GM12878 (cell line): ENCODE data around the gene ARHGEF18. TPM values are rescaled to one million over a fixed set of nuclear protein-coding genes. Genes with fewer than 3 reads are reported as not detected.

Experiments
- BACH1 ChIP-seq: fragments of 450-650 bp; IDR thresholded peaks from 2 replicates; pipeline ENCODE4 v1.6.1; 2017; ENCODE audit warnings: mild to moderate bottlenecking, borderline replicate concordance
- BCL3 ChIP-seq: IDR thresholded peaks from 2 replicates; pipeline ENCODE4 v1.6.1; 2011; ENCODE audit warnings: borderline replicate concordance, low read depth, mild to moderate bottlenecking, moderate library complexity, low read length; ENCODE audit not compliant: insufficient read depth, poor library complexity, severe bottlenecking
- CEBPB ChIP-seq, 2 experiments: fragments of 150-350 bp in 1 of 2; IDR thresholded peaks; 2 replicates each; pipeline ENCODE4 v1.6.1; 2012 to 2014; ENCODE audit warnings: low read depth in 2 of 2, low read length in 2 of 2, borderline replicate concordance in 1 of 2, inconsistent platforms in 1 of 2
- CHD1 ChIP-seq: IDR thresholded peaks from 2 replicates; pipeline ENCODE4 v1.6.1; 2012; ENCODE audit warnings: low read depth, low read length, improper control_type of control experiment
- CHD4 ChIP-seq: fragments of 200-600 bp; sonication (generic); IDR thresholded peaks from 2 replicates; pipeline ENCODE4 v1.6.1; 2016; ENCODE audit warnings: mild to moderate bottlenecking
- E2F4 ChIP-seq: IDR thresholded peaks from 2 replicates; pipeline ENCODE4 v1.6.1; 2012; ENCODE audit warnings: low read depth, low read length, improper control_type of control experiment
- ETV6 ChIP-seq, 2 experiments: fragments of 450-650 bp in 1 of 2; IDR thresholded peaks in 1 of 2; conservative IDR thresholded peaks in 1 of 2; 2 replicates each; pipeline ENCODE4 v1.6.1; 2014; ENCODE audit warnings: antibody characterized with exemption in 1 of 2, borderline replicate concordance in 1 of 2, low read depth in 1 of 2, mild to moderate bottlenecking in 1 of 2, moderate library complexity in 1 of 2
- FOS ChIP-seq: IDR thresholded peaks from 3 replicates; pipeline ENCODE4 v1.6.1; 2011; ENCODE audit warnings: borderline replicate concordance; ENCODE audit not compliant: insufficient read length; ENCODE audit errors: extremely low read depth
- HDGF ChIP-seq: fragments of 450-650 bp; IDR thresholded peaks from 2 replicates; pipeline ENCODE4 v1.6.1; 2016; ENCODE audit warnings: antibody characterized with exemption
- IKZF1 ChIP-seq: fragments of 450-650 bp; conservative IDR thresholded peaks from 2 replicates; pipeline ENCODE4 v1.6.1; 2017; ENCODE audit warnings: antibody characterized with exemption, mild to moderate bottlenecking
- MAX ChIP-seq: IDR thresholded peaks from 2 replicates; pipeline ENCODE4 v1.6.1; 2012; ENCODE audit warnings: low read depth, low read length, improper control_type of control experiment
- MYB ChIP-seq: fragments of 150-350 bp; IDR thresholded peaks from 2 replicates; pipeline ENCODE4 v1.6.1; 2014; ENCODE audit warnings: mild to moderate bottlenecking, low read depth, low read length, borderline replicate concordance
- NBN ChIP-seq: fragments of 450-650 bp; IDR thresholded peaks from 2 replicates; pipeline ENCODE4 v1.6.1; 2016
- NRF1 ChIP-seq: conservative IDR thresholded peaks from 2 replicates; pipeline ENCODE4 v1.6.1; 2011; ENCODE audit warnings: mild to moderate bottlenecking, low read depth, low read length, improper control_type of control experiment
- PAX8 ChIP-seq: fragments of 450-650 bp; IDR thresholded peaks from 2 replicates; pipeline ENCODE4 v1.6.1; 2017; ENCODE audit warnings: mild to moderate bottlenecking, moderate library complexity
- SRF ChIP-seq, 2 experiments: IDR thresholded peaks; 2 replicates each; pipeline ENCODE4 v1.6.1; 2011; ENCODE audit warnings: low read depth in 2 of 2, low read length in 2 of 2, mild to moderate bottlenecking in 1 of 2, moderate library complexity in 1 of 2
- TCF12 ChIP-seq: IDR thresholded peaks from 2 replicates; pipeline ENCODE4 v1.6.1; 2011; ENCODE audit warnings: low read depth, mild to moderate bottlenecking, low read length
- YY1 ChIP-seq: IDR thresholded peaks from 2 replicates; pipeline ENCODE4 v1.6.1; 2011; ENCODE audit warnings: low read depth, mild to moderate bottlenecking, low read length
- ZBTB40 ChIP-seq: fragments of 450-650 bp; IDR thresholded peaks from 2 replicates; pipeline ENCODE4 v1.6.1; 2016; ENCODE audit warnings: mild to moderate bottlenecking, moderate library complexity, borderline replicate concordance
- ZNF274 ChIP-seq: IDR thresholded peaks from one replicate; pipeline ENCODE4 v1.8.0; 2011; ENCODE audit not compliant: insufficient read length, insufficient read depth
- ZNF687 ChIP-seq: fragments of 450-650 bp; IDR thresholded peaks from 2 replicates; pipeline ENCODE4 v1.6.1; 2017; ENCODE audit warnings: mild to moderate bottlenecking, moderate library complexity
- polyA plus RNA-seq, 11 experiments: library from polyadenylated mRNA; depleted of rRNA in 4 of 11; unstranded in 6 of 11; stranded (reverse) in 5 of 11; fragments of >200 nt; fragmentation: Nextera tagmentation in 4 of 11; fragmentation: Illumina TruSeq in 1 of 11; extraction: Ambion mirVana in 4 of 11; extraction: Trizol in 1 of 11; gene quantifications; 1 replicate in 1 of 11; 2 replicates in 10 of 11; pipeline versions ENCODE4 v1.2.1 to v1.2.3, GENCODE V29; 2011 to 2016; ENCODE audit warnings: inconsistent platforms in 2 of 11, missing spikeins in 2 of 11, low read depth in 1 of 11
- total RNA-seq, 4 experiments: library from RNA; depleted of rRNA in 3 of 4; stranded (reverse); fragments of >200 nt in 3 of 4; fragmentation: Illumina TruSeq in 1 of 4; extraction: Trizol in 1 of 4; gene quantifications; 2 replicates each; pipeline versions ENCODE4 v1.2.1 to v1.2.3, GENCODE V29; 2013 to 2021

ARHGEF18 gene
- total and polyA plus RNA-seq, 10 of the 15 experiments (the other 5 are each of a cell fraction or from before 2014, with no cell fraction given), result 0.31 to 32.3 (median 13.4) TPM

- no peak for TF ChIP-seq ZBTB40
- no peak for TF ChIP-seq MYB
- peak; percentile 43 for TF ChIP-seq IKZF1
- TF ChIP-seq ZNF274, result no peak
- TF ChIP-seq CEBPB (IDR thresholded peaks at IDR 0.05; ENCODE audit: borderline replicate concordance in 1 of 2, low read depth in 2 of 2, low read length in 2 of 2), result no peak
- no peak for TF ChIP-seq ZNF687
- TF ChIP-seq SRF (IDR thresholded peaks at IDR 0.05; ENCODE audit: low read depth in 2 of 2, low read length in 2 of 2), result no peak
- TF ChIP-seq PAX8, result no peak
- TF ChIP-seq HDGF, result no peak; the same call in 1 of the 2 replicates
- TF ChIP-seq BACH1, result no peak
- no peak for TF ChIP-seq NRF1
- no peak for TF ChIP-seq MAX
- peak; percentile 3 for TF ChIP-seq BCL3
- TF ChIP-seq ETV6 (conservative IDR thresholded peaks at IDR 0.05 in 1 of 2, IDR thresholded peaks at IDR 0.05 in 1 of 2; ENCODE audit: borderline replicate concordance in 1 of 2, low read depth in 1 of 2), result no peak; a peak in 1 of 4 replicates
- TF ChIP-seq TCF12, result no peak
- 0 out of 2 replicates have a peak, but pooled peaks have one; percentile 5 for TF ChIP-seq YY1
- 0 out of 2 replicates have a peak, but pooled peaks have one; percentile 55 for TF ChIP-seq CHD4
- TF ChIP-seq FOS, result no peak
- no peak for TF ChIP-seq E2F4
- no peak for TF ChIP-seq CHD1
- no peak for TF ChIP-seq NBN
These were observed 474 bp downstream of the ARHGEF18 start (continued) for GRCh38 chr19:7349231-7349591.
